Endodermal cell (in vitro differentiated cells): ENCODE measurements around the gene SPRYD3. TPM values are rescaled to one million over a fixed set of nuclear protein-coding genes. Genes with fewer than 3 reads are reported as not detected.

ENCODE experiments used
- DNase-seq: peaks from one replicate; pipeline ENCODE4 v3.0.0-alpha.2; 2017
- H3K27ac ChIP-seq: 2 replicates; pipeline ENCODE4 v1.5.1; 2013; ENCODE audit warnings: mild to moderate bottlenecking, low read depth, low read length, moderate library complexity
- H3K27me3 ChIP-seq: 2 replicates; pipeline ENCODE4 v1.6.1; 2013; ENCODE audit warnings: mild to moderate bottlenecking, low read length, moderate library complexity; ENCODE audit not compliant: insufficient read depth, control insufficient read depth, poor library complexity, severe bottlenecking
- H3K36me3 ChIP-seq: 2 replicates; pipeline ENCODE4 v1.7.0; 2013; ENCODE audit warnings: mild to moderate bottlenecking, low read length, moderate library complexity; ENCODE audit not compliant: control insufficient read depth, insufficient read depth
- H3K4me1 ChIP-seq: one replicate; pipeline ENCODE4 v1.7.0; 2013; ENCODE audit warnings: low read length; ENCODE audit not compliant: control insufficient read depth, insufficient read depth
- H3K4me3 ChIP-seq: 2 replicates; pipeline ENCODE4 v1.5.1; 2013; ENCODE audit warnings: mild to moderate bottlenecking, low read length, moderate library complexity
- H3K9ac ChIP-seq: 2 replicates; pipeline ENCODE4 v1.6.1; 2013; ENCODE audit warnings: mild to moderate bottlenecking, low read length, moderate library complexity; ENCODE audit not compliant: poor library complexity, severe bottlenecking; ENCODE audit errors: extremely low read depth
- H3K9me3 ChIP-seq: 2 replicates; pipeline ENCODE4 v1.6.1; 2013; ENCODE audit warnings: mild to moderate bottlenecking, low read length, moderate library complexity; ENCODE audit not compliant: control insufficient read depth
- H3K27ac Mint-ChIP-seq: 2 replicates; pipeline ENCODE4 v1.8.0; 2020; ENCODE audit warnings: mixed read lengths
- H3K27me3 Mint-ChIP-seq: 2 replicates; pipeline ENCODE4 v1.8.0; 2021; ENCODE audit warnings: mild to moderate bottlenecking, mixed read lengths; ENCODE audit not compliant: insufficient read depth
- H3K36me3 Mint-ChIP-seq: 2 replicates; pipeline ENCODE4 v1.8.0; 2020; ENCODE audit warnings: low read depth, mixed read lengths
- H3K4me1 Mint-ChIP-seq: 2 replicates; pipeline ENCODE4 v1.8.0; 2020; ENCODE audit warnings: mixed read lengths
- H3K4me3 Mint-ChIP-seq: 2 replicates; pipeline ENCODE4 v1.8.0; 2020; ENCODE audit warnings: mild to moderate bottlenecking, moderate library complexity, mixed read lengths
- H3K9me3 Mint-ChIP-seq: 2 replicates; pipeline ENCODE4 v1.8.0; 2020; ENCODE audit warnings: mild to moderate bottlenecking, mixed read lengths
- WGBS, 2 experiments: methylation state at CpG; one replicate each; pipeline versions ENCODE4 v1.1.5 to v1.1.7; 2013; ENCODE audit warnings: missing lambda C conversion rate in 2 of 2, mixed read lengths in 1 of 2; ENCODE audit not compliant: insufficient coverage in 1 of 2, insufficient read length in 1 of 2; 5-methylcytosine and 5-hydroxymethylcytosine counted together
- total RNA-seq, 2 donors: library from RNA; stranded (reverse); fragmentation: NEBNext Ultra II Directional in 1 of 2; extraction: Animal tissue kit (Norgen Biotek cat#: 25700) in 1 of 2; gene quantifications; 2 replicates in 1 of 2; 3 replicates in 1 of 2; pipeline ENCODE4 v1.2.1, GENCODE V29; 2021
- TF ChIP-seq, protein P1 (sequence below): fragments of 200-600 bp; sonication (generic); conservative IDR thresholded peaks from 2 replicates; pipeline ENCODE4 v1.5.0; 2021; ENCODE audit warnings: antibody characterized with exemption, mild to moderate bottlenecking

SPRYD3 gene
- total RNA-seq, 2 donors from 2014 or later: 13.0 to 18.4 TPM

DNA sequence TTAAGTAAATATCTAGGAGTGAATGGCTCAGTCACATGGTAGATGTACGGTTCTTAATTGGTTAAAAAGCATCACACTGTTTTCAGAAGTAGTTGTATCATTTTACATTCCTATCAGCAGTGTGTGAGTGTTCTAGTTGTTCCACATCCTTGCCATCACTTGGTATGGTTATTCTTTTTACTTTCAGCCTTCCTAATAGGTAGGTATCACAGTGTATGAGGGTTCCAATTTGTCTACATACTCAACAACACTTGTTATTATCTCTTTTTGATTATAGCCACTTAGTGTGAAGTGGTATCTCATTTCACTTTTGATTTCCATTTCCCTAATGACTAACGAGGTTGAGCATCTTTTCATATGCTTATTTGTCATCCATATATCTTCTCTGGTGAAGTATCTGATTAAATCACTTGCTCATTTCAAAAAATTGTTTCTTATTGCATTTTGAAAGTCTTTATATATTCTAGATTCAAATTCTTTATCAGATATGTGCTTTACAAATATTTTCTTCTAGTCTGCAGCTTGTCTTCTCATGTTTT lies 3.5 kb upstream of the SPRYD3 start:
- Histone ChIP-seq H3K4me1 (peaks cover 2% of the 10 kb centered on the region), H3K9ac (no peak overlapping the region), H3K36me3 (no peaks in the 10 kb centered on the region), H3K9me3 (peaks cover 5% of the 10 kb centered on the region), H3K27ac (no peak overlapping the region), H3K27me3 (peaks cover 20% of the 10 kb centered on the region), H3K4me3 (no peak overlapping the region)
- peaks cover 4% of the 10 kb centered on the region for H3K9me3 Mint-ChIP-seq
- WGBS, 2 experiments: 75 to 93% methylated on average over 2 of the region's 2 CpGs
- H3K27me3 Mint-ChIP-seq: peaks cover 52% of the 10 kb centered on the region
- no peaks in the 10 kb centered on the region for H3K36me3 Mint-ChIP-seq
- no peak overlapping the region for H3K27ac Mint-ChIP-seq
- H3K4me3 Mint-ChIP-seq: no peak overlapping the region
- TF ChIP-seq, protein P1, sequence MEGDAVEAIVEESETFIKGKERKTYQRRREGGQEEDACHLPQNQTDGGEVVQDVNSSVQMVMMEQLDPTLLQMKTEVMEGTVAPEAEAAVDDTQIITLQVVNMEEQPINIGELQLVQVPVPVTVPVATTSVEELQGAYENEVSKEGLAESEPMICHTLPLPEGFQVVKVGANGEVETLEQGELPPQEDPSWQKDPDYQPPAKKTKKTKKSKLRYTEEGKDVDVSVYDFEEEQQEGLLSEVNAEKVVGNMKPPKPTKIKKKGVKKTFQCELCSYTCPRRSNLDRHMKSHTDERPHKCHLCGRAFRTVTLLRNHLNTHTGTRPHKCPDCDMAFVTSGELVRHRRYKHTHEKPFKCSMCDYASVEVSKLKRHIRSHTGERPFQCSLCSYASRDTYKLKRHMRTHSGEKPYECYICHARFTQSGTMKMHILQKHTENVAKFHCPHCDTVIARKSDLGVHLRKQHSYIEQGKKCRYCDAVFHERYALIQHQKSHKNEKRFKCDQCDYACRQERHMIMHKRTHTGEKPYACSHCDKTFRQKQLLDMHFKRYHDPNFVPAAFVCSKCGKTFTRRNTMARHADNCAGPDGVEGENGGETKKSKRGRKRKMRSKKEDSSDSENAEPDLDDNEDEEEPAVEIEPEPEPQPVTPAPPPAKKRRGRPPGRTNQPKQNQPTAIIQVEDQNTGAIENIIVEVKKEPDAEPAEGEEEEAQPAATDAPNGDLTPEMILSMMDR: no peak
- no peak for DNase-seq
- peaks cover 14% of the 10 kb centered on the region for H3K4me1 Mint-ChIP-seq

DNA sequence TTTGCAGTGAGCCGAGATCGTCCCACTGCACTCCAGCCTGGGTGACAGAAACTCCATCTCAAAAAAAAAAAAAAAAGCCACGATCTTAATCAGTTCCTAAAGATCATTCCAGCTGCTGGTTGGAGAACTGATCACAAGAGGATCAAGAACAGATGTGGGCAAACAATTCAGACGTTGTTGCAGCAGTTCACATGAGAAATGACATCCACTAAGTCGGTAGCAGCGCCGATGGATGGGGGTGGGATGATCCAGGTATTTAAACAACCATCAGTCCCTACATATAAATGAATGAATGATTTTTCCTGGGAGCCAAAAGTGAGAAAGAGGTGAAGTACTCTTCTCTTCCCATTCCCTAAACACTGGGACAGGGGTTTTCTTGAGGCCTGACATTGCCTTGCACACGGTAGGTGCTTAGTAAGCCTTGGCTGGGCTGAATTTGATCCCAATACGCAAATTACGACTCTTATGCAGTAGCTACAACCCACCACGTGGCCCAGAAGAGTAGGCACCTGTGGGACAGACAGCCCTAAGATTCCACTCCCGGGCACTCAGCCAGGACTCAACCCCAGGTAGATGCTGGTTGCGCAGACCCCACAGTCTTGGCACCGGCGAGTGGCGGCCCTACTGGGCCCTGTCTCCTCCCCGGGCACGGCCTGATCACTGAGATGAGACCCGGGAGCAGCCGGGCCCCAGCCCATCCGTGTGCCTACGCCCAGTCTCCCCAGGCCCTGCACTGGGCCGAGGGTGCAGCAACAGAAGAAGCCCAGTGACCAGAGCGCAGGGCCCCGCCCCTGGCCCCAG lies 565 bp downstream of the SPRYD3 start:
- TF ChIP-seq, protein P1: peak; percentile 27
- H3K27ac ChIP-seq: peak overlapping the region; percentile 66
- H3K9ac ChIP-seq: peak overlapping the region; percentile 44
- Mint-ChIP-seq H3K27me3 (peaks cover 40% of the 10 kb centered on the region), H3K36me3 (peaks cover 36% of the 10 kb centered on the region), H3K9me3 (peaks cover 2% of the 10 kb centered on the region), H3K27ac (peak overlapping the region; percentile 58), H3K4me3 (peak overlapping the region; percentile 64), H3K4me1 (peaks cover 6% of the 10 kb centered on the region)
- WGBS, 2 experiments: 30 to 43% methylated on average over 8 to 25 of the region's 25 CpGs
- no peaks in the 10 kb centered on the region for H3K4me1 ChIP-seq
- H3K27me3 ChIP-seq: peaks cover 15% of the 10 kb centered on the region
- H3K9me3 ChIP-seq: no peaks in the 10 kb centered on the region
- peaks cover 37% of the 10 kb centered on the region for H3K36me3 ChIP-seq
- H3K4me3 ChIP-seq: peak overlapping the region; percentile 87
- no peak for DNase-seq

DNA sequence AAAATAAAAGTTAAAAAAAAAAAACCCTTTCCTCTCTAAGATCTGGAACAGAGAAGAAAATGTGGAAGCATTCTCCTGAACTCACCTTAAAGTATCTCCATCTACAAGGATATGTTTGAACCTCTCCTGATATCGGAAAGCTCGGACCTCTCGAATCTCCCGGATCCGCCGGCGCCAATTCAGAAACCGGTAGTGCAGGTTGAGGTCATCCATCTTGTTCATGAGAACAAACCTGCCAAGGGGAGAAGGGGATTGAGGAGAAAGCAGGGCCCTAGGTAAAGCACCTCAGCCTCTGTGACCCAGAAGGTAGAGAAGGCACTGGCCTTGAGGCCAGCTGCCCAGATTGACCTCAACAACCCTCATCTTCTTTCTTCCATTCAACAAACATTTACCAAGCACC lies 2.2 kb downstream of the SPRYD3 start:
- Mint-ChIP-seq H3K4me3 (no peak overlapping the region), H3K27me3 (peaks cover 24% of the 10 kb centered on the region), H3K4me1 (peaks cover 19% of the 10 kb centered on the region), H3K27ac (no peak overlapping the region), H3K36me3 (peaks cover 43% of the 10 kb centered on the region), H3K9me3 (no peaks in the 10 kb centered on the region)
- Histone ChIP-seq H3K9ac (no peak overlapping the region), H3K9me3 (no peaks in the 10 kb centered on the region), H3K36me3 (peaks cover 42% of the 10 kb centered on the region), H3K4me3 (no peak overlapping the region), H3K27me3 (peaks cover 15% of the 10 kb centered on the region), H3K27ac (no peak overlapping the region), H3K4me1 (peaks cover 6% of the 10 kb centered on the region)
- TF ChIP-seq, protein P1: no peak
- DNase-seq: peak; percentile 35
- WGBS, 2 experiments: 94 to 99% methylated on average over 8 of the region's 8 CpGs
